Stomach (tissue), 4 donors: ENCODE data around the gene DMC1.

Experiments used
- EP300 ChIP-seq: sonication (generic); formaldehyde crosslinking; IDR thresholded peaks from one replicate; pipeline ENCODE4 v1.6.1; 2017; ENCODE audit warnings: antibody characterized with exemption
- POLR2A ChIP-seq, 4 donors: fragments of 450-650 bp; IDR thresholded peaks; one replicate each; pipeline ENCODE4 v1.6.1; 2016; ENCODE audit warnings: antibody characterized with exemption in 4 of 4, control low read depth in 2 of 4, mild to moderate bottlenecking in 1 of 4, moderate library complexity in 1 of 4
- TF ChIP-seq, protein P1 (sequence below), 7 experiments: fragments of 450-650 bp in 4 of 7; fragments of 200-600 bp in 3 of 7; sonication (generic) in 3 of 7; IDR thresholded peaks; one replicate each; pipeline ENCODE4 v1.5.1; 2016 to 2019; ENCODE audit warnings: antibody characterized with exemption in 7 of 7, control low read depth in 2 of 7, mild to moderate bottlenecking in 1 of 7

DNA sequence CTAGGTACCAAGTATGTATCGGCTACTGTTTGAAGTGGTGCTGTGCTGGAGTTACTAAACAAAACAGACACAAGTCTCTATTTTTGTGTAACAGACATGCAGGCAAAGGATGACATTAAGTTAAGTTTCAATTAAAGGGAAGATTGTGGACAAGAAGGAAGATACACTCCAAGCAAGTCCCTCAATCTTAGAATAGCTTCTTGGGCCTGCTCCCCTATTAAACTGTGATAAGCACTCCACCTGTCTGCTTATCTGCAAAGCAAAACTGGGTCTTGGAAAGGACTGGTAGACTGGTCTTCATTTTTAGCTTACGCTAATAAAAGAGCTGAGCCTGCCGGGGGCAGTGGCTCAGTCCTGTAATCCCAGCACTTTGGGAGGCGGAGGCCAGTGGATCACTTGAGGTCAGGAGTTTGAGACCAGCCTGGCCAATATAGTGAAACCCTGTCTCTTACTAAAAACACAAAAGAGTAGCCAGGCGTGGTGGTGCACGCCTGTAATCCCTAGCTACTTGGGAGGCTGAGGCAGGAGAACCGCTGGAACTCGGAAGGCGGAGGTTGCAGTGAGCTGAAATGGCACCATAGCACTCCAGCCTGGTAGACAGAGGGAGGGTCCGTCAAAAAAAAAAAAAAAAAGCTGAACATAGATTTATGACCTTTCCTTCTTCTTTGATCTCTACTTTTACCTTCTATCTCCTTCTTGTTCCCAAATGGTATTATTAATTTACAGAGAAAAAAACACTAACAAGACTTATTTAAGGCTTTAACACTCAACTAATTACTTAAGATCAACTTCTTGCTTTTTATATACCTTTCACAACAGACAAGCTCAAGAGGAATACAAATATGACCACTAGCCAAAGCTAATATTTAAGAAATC lies 67.9 kb downstream of the DMC1 start:
- TF ChIP-seq, protein P1, sequence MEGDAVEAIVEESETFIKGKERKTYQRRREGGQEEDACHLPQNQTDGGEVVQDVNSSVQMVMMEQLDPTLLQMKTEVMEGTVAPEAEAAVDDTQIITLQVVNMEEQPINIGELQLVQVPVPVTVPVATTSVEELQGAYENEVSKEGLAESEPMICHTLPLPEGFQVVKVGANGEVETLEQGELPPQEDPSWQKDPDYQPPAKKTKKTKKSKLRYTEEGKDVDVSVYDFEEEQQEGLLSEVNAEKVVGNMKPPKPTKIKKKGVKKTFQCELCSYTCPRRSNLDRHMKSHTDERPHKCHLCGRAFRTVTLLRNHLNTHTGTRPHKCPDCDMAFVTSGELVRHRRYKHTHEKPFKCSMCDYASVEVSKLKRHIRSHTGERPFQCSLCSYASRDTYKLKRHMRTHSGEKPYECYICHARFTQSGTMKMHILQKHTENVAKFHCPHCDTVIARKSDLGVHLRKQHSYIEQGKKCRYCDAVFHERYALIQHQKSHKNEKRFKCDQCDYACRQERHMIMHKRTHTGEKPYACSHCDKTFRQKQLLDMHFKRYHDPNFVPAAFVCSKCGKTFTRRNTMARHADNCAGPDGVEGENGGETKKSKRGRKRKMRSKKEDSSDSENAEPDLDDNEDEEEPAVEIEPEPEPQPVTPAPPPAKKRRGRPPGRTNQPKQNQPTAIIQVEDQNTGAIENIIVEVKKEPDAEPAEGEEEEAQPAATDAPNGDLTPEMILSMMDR (IDR thresholded peaks at IDR 0.05): no peak
- TF ChIP-seq POLR2A (IDR thresholded peaks at IDR 0.05) (no peak), EP300 (no peak)
